ENCODE results near the gene KCNK17. TPM values are rescaled to one million over a fixed set of nuclear protein-coding genes. Genes with fewer than 3 reads are reported as not detected.

The KCNK17 gene
- total and polyA plus RNA-seq, 2 donors (not counting 3 experiments of a cell fraction or from before 2014, with no cell fraction given): not detected

- Histone ChIP-seq H3K27ac (ENCODE audit: insufficient read depth, low read depth, low read length) (no peak overlapping the region), H3K9me3 (replicated peaks; ENCODE audit: control insufficient read depth, insufficient read depth, low read length) (no peaks in the 10 kb centered on the region), H2AFZ (ENCODE audit: low read depth, low read length) (no peak overlapping the region), H3K27me3 (ENCODE audit: control insufficient read depth in 2 of 2, insufficient read depth in 2 of 2, low read length in 2 of 2) (no peaks in the 10 kb centered on the region), H4K20me1 (replicated peaks; ENCODE audit: control insufficient read depth, extremely low read depth, insufficient read depth, low read length) (no peaks in the 10 kb centered on the region), H3K36me3 (ENCODE audit: control insufficient read depth in 2 of 2, extremely low read depth in 1 of 2, insufficient read depth in 2 of 2, low read length in 2 of 2) (no peaks in the 10 kb centered on the region), H3K4me1 (ENCODE audit: control insufficient read depth, extremely low read depth, insufficient read depth, low read length) (no peaks in the 10 kb centered on the region), H3K4me2 (ENCODE audit: insufficient read depth, low read length) (no peak overlapping the region), H3K4me3 (replicated peaks in 1 of 3; ENCODE audit: insufficient read depth in 1 of 3, low read depth in 1 of 3, low read length in 3 of 3) (no peak overlapping the region), H3K79me2 (ENCODE audit: control insufficient read depth, insufficient read depth, low read length) (no peaks in the 10 kb centered on the region), H3K9ac (replicated peaks; ENCODE audit: extremely low read depth, insufficient read depth, low read length) (no peak overlapping the region), H3K9me1 (replicated peaks; ENCODE audit: control insufficient read depth, extremely low read depth, insufficient read depth, low read length) (no peaks in the 10 kb centered on the region)
- dilution Hi-C loops (cut with MboI; ENCODE audit: extremely low pct_ligation_motif_present, low sequenced_read_pairs): no loop called here
- no peak for TF ChIP-seq EZH2 (IDR thresholded peaks at IDR 0.05; ENCODE audit: borderline replicate concordance, low read depth, low read length, severe bottlenecking)
- no peak for TF ChIP-seq POLR2AphosphoS5 (IDR thresholded peaks at IDR 0.05; ENCODE audit: insufficient read depth, low read depth, low read length)
- no peak for TF ChIP-seq MYC (IDR thresholded peaks at IDR 0.05; ENCODE audit: low read depth, low read length)
- no peak for TF ChIP-seq POLR2A (IDR thresholded peaks at IDR 0.05; ENCODE audit: low read depth, low read length)
- no peak for TF ChIP-seq MAX (IDR thresholded peaks at IDR 0.05; ENCODE audit: insufficient read depth, insufficient read length)
- TF ChIP-seq GATA2 (IDR thresholded peaks at IDR 0.05; ENCODE audit: insufficient read depth, insufficient read length, low read depth, low read length): no peak
- TF ChIP-seq CTCF (IDR thresholded peaks at IDR 0.05; ENCODE audit: extremely low read depth in 1 of 2, insufficient read depth in 1 of 2, low read depth in 1 of 2, low read length in 2 of 2): no peak
- no peak for TF ChIP-seq FOS (IDR thresholded peaks at IDR 0.05; ENCODE audit: borderline replicate concordance, insufficient read depth, low read length)
- TF ChIP-seq JUN (IDR thresholded peaks at IDR 0.05; ENCODE audit: borderline replicate concordance, insufficient read depth, insufficient read length, low read depth): no peak
- intact Hi-C loops (cut with micrococcal nuclease): no loop called here
- DNase-seq (ENCODE audit: low read depth, low spot score) (no peak), FAIRE-seq (no peak)
- CTCF ChIA-PET: no interaction called here
- BruUV-seq (replicated peaks): no TSS peak
- POLR2A ChIA-PET: no interaction called here
Measured at GRCh38 chr6:39260953-39261352, 53.3 kb downstream of the KCNK17 start.
